Upper lobe of right lung (tissue), 1 donor: ENCODE data around the gene AVP. TPM values are rescaled to one million over a fixed set of nuclear protein-coding genes. Genes with fewer than 3 reads are reported as not detected.
A peak's percentile ranks its signal among the peaks of the same experiment; 100 is the strongest.

Experiments
- ATAC-seq: fragments of 200-7000 bp; cut with Tn5 transposase; one replicate; pipeline ENCODE4 v1.9.1; 2020; ENCODE audit warnings: mild to moderate bottlenecking, moderate library complexity
- DNase-seq: peaks from one replicate; pipeline ENCODE4 v3.0.0-alpha.2; 2020
- H3K27ac ChIP-seq: fragments of 200-600 bp; one replicate; pipeline ENCODE4 v1.8.0; 2022
- H3K27me3 ChIP-seq: fragments of 200-600 bp; one replicate; pipeline ENCODE4 v1.8.0; 2022; ENCODE audit warnings: mild to moderate bottlenecking
- H3K36me3 ChIP-seq: fragments of 200-600 bp; one replicate; pipeline ENCODE4 v1.8.0; 2022
- H3K4me1 ChIP-seq: fragments of 200-600 bp; one replicate; pipeline ENCODE4 v1.8.0; 2022
- H3K4me3 ChIP-seq: fragments of 200-600 bp; one replicate; pipeline ENCODE4 v1.8.0; 2022; ENCODE audit warnings: mild to moderate bottlenecking
- H3K9me3 ChIP-seq: fragments of 200-600 bp; one replicate; pipeline ENCODE4 v1.8.0; 2022
- CTCF ChIP-seq: fragments of 200-600 bp; IDR thresholded peaks from one replicate; pipeline ENCODE4 v1.8.0; 2022; ENCODE audit warnings: antibody characterized with exemption
- intact Hi-C: fragments of 100-400 bp; cut with DNase I; formaldehyde crosslinking; loops from one replicate; pipeline ENCODE4 v1.11.0; 2022
- total RNA-seq: library from RNA; stranded (reverse); fragmentation: NEBNext Ultra II Directional; extraction: Animal tissue kit (Norgen Biotek cat#: 25700); gene quantifications from one replicate; pipeline ENCODE4 v1.2.1, GENCODE V29; 2021
- donor health status: DM: no; HTN: yes; CAD: no; lungs with severe emphysema.

AVP gene
- total RNA-seq, 1 donor from 2014 or later, result not detected

- Histone ChIP-seq H3K27me3 (no peaks in the 10 kb centered on the region), H3K9me3 (no peaks in the 10 kb centered on the region), H3K27ac (no peak overlapping the region), H3K4me3 (no peak overlapping the region), H3K36me3 (peaks cover 30% of the 10 kb centered on the region), H3K4me1 (peaks cover 10% of the 10 kb centered on the region)
- intact Hi-C loops, result no loop called here
- ATAC-seq (no peak), DNase-seq (no peak)
- no peak for TF ChIP-seq CTCF
Measured at GRCh38 chr20:3051385-3052019, 33.0 kb downstream of the AVP start.

GRCh38 chr20:3047486-3048419 lies 36.8 kb downstream of the AVP start:
- Histone ChIP-seq H3K4me1 (peaks cover 10% of the 10 kb centered on the region), H3K9me3 (no peaks in the 10 kb centered on the region), H3K36me3 (peaks cover 30% of the 10 kb centered on the region), H3K27ac (no peak overlapping the region), H3K27me3 (no peaks in the 10 kb centered on the region), H3K4me3 (peak overlapping the region; percentile 90)
- intact Hi-C loops, result no loop called here
- no peak for DNase-seq
- ATAC-seq, result no peak
- no peak for TF ChIP-seq CTCF

- no peak for TF ChIP-seq CTCF
- Histone ChIP-seq H3K4me1 (peaks cover 12% of the 10 kb centered on the region), H3K27ac (peak overlapping the region; percentile 90), H3K36me3 (peaks cover 30% of the 10 kb centered on the region), H3K9me3 (no peaks in the 10 kb centered on the region), H3K27me3 (no peaks in the 10 kb centered on the region), H3K4me3 (peak overlapping the region; percentile 90)
- intact Hi-C loops, result no loop called here
- ATAC-seq (peak; percentile 1), DNase-seq (no peak)
Measured at GRCh38 chr20:3046677-3047462, 37.7 kb downstream of the AVP start.

- Histone ChIP-seq H3K9me3 (no peaks in the 10 kb centered on the region), H3K36me3 (peaks cover 30% of the 10 kb centered on the region), H3K4me3 (peak within 1 kb of the TSS; percentile 90), H3K4me1 (peaks cover 15% of the 10 kb centered on the region), H3K27ac (peak within 1 kb of the TSS; percentile 90), H3K27me3 (no peaks in the 10 kb centered on the region)
- intact Hi-C loops, result no loop called here
- no peak for TF ChIP-seq CTCF
- DNase-seq (peak; percentile 97), ATAC-seq (peak; percentile 96)
Measured at GRCh38 chr20:3045816-3046676, 38.5 kb downstream of the AVP start, which contains the start of gene MRPS26. Gene MRPS26, plus strand, starts transcription at chr20:3046052. Its CDS starts 17 bp downstream, at chr20:3046069.
